ENCODE results near the gene FXR2.

GRCh38 chr17:7593296-7593695, 21.4 kb downstream of the FXR2 start:
- no peak for TF ChIP-seq CTCF (IDR thresholded peaks at IDR 0.05)
- no peak for TF ChIP-seq POLR2A (IDR thresholded peaks at IDR 0.05)

Data from testis (tissue), 2 donors.